H4 (cell line): ENCODE measurements around the gene LRFN3. TPM values are rescaled to one million over a fixed set of nuclear protein-coding genes. Genes with fewer than 3 reads are reported as not detected.
"Not testable (repeated sequence)": the region's sequence is repeated elsewhere in the genome, so short reads cannot be mapped to it uniquely, and the experiment has no call there.

Source experiments
- DNase-seq: peaks from one replicate; pipeline ENCODE4 v3.0.0-alpha.2; 2015; ENCODE audit warnings: low spot score
- total RNA-seq: library from RNA; depleted of rRNA; stranded (reverse); fragments of >200 nt; shearing (Covaris generic); gene quantifications from 2 replicates; pipeline ENCODE4 v1.2.3, GENCODE V29; 2014

The LRFN3 gene
- total RNA-seq, 1 experiment from 2014 or later = 5.6 TPM

GRCh38 chr19:35938282-35939224, 2.4 kb downstream of the LRFN3 start:
- DNase-seq = no peak

DNA sequence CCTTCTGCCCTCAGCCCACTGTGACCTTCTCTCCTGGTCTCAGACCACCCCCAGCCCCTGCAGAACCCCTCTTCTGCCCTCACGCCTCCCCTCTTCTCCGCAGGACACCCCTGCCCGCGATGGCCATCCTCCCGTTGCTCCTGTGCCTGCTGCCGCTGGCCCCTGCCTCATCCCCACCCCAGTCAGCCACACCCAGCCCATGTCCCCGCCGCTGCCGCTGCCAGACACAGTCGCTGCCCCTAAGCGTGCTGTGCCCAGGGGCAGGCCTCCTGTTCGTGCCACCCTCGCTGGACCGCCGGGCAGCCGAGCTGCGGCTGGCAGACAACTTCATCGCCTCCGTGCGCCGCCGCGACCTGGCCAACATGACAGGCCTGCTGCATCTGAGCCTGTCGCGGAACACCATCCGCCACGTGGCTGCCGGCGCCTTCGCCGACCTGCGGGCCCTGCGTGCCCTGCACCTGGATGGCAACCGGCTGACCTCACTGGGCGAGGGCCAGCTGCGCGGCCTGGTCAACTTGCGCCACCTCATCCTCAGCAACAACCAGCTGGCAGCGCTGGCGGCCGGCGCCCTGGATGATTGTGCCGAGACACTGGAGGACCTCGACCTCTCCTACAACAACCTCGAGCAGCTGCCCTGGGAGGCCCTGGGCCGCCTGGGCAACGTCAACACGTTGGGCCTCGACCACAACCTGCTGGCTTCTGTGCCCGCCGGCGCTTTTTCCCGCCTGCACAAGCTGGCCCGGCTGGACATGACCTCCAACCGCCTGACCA, 3.3 kb downstream of the LRFN3 start:
- DNase-seq = no peak

DNA sequence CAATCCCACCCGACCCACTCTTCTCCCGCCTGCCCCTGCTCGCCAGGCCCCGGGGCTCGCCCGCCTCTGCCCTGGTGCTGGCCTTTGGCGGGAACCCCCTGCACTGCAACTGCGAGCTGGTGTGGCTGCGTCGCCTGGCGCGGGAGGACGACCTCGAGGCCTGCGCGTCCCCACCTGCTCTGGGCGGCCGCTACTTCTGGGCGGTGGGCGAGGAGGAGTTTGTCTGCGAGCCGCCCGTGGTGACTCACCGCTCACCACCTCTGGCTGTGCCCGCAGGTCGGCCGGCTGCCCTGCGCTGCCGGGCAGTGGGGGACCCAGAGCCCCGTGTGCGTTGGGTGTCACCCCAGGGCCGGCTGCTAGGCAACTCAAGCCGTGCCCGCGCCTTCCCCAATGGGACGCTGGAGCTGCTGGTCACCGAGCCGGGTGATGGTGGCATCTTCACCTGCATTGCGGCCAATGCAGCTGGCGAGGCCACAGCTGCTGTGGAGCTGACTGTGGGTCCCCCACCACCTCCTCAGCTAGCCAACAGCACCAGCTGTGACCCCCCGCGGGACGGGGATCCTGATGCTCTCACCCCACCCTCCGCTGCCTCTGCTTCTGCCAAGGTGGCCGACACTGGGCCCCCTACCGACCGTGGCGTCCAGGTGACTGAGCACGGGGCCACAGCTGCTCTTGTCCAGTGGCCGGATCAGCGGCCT, 4.1 kb downstream of the LRFN3 start:
- DNase-seq = no peak

GRCh38 chr19:35940839-35941238, 4.7 kb downstream of the LRFN3 start:
- DNase-seq = no peak

- no peak for DNase-seq
Measured at GRCh38 chr19:35942235-35942634, 6.1 kb downstream of the LRFN3 start.

DNA sequence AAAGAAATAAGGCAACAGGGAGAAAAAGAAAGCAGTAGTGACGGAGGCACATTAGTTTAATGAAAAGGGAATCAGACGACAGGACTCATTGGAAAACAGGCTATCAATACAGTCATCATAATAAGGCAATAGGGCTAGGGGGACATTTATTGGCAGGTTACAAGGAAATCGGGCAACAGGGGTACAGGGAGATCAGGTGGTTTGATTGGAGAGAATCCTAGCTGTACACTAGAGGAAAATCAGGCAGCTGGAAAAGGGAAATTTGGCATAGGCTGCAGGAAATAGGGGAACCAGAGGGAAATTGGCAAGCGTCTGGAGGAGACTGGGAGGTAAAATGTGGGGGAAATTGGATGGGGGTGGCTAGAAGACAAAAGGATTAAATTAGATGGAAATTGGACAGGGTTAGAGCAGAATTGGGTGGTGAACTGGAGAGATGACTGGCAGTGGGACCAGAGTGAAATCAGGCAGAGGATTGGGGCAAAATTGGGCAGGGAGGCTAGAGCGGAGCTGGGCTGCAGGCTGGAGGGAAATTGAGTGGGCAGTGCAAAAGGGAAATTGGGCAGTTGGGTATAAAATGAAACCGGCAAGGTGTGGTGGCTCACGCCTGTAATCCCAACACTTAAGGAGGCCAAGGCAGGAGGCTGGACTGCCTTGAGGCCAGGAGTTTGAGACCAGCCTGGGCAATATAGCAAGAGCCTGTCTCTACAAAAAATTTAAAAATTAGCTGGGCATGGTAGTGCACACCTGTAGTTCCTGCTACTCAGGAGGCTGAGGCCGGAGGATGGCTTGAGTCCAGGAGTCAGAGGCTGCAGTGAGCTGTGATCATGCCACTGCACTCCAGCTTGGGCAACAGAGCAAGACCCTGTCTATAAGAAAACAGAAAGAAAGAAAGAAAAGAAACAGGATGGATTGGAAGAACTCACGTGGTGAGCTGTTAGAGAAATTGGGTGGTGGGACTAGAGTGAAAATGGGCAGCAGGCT, 7.4 kb downstream of the LRFN3 start:
- no peak for DNase-seq

DNA sequence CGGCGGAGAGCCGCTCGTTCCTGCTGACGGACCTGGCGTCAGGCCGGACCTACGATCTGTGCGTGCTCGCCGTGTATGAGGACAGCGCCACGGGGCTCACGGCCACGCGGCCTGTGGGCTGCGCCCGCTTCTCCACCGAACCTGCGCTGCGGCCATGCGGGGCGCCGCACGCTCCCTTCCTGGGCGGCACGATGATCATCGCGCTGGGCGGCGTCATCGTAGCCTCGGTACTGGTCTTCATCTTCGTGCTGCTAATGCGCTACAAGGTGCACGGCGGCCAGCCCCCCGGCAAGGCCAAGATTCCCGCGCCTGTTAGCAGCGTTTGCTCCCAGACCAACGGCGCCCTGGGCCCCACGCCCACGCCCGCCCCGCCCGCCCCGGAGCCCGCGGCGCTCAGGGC, 8.4 kb downstream of the LRFN3 start:
- DNase-seq = no peak

- no peak for DNase-seq
Measured at GRCh38 chr19:35945121-35945790, 9.1 kb downstream of the LRFN3 start.

DNA sequence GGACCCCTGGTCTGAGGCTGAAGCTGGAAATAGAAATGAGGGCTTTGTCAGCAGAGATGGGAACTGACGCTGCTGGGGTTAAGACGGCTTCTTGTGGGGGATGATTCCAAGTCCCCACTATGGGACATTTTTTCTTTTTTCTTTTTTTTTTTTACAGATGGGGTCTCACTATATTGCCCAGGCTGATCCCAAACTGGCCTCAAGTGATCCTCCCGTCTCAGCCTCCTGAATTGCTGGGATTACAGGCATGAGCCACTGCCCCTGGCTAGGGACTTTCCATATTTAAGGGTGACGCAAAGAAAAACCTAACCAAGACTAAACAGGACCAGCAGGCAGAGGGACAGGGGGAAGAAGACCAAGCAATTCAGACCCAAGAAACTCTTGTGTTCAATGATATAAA, 10.0 kb downstream of the LRFN3 start:
- DNase-seq = no peak

- DNase-seq = no peak
Measured at GRCh38 chr19:35949131-35949530, 13.0 kb downstream of the LRFN3 start.

DNA sequence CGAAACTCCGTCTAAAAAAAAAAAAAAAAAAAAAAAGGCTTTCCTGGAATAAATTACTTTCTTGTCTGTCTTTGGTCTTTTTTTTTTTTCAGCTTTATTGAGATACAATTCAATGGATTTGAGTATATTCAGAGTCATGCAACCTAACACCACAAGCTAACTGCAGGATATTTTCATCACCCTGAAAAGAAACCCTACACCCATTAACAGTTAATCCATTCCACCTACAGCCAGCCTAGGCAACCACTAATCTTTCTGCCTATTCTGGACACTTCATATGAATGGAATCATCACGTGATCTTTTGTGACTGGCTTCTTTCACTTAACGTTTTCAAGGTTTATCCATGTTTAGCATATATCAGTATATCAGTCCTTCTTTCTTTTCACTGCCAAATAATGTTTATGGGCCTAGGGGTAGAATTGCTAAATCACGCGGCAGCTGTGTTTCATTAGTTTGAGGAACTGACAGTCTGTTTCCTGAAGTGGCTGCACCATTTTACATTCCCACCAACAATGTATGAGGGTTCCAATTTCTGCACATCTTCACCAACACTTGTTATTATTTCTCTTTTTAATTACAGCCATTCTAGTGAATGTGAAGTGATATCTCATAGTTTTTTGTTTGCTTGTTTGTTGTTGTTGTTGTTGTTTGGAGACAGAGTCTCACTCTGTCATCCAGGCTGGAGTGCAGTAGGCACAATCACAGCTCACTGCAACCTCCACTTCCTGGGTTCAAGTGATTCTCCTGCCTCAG, 19.9 kb downstream of the LRFN3 start:
- no peak for DNase-seq

DNA sequence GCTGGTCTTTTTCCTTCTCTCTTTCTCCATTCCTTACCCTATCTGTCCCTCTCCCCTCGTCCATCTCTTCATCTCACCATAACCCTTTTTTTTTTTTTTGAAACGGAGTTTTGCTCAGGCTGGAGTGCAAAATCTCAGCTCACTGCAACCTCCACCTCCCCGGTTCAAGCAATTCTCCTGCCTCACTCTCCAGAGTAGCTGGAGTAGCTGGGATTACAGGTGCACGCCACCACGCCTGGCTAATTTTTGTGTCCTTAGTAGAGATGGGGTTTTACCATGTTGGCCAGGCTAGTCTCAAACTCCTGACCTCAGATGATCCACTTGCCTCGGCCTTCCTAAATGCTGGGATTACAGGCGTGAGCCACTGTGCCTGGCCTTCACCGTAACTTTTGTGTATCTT, 21.2 kb downstream of the LRFN3 start:
- DNase-seq = not testable (repeated sequence)

- DNase-seq = no peak
Measured at GRCh38 chr19:35958660-35959039, 22.5 kb downstream of the LRFN3 start.

DNA sequence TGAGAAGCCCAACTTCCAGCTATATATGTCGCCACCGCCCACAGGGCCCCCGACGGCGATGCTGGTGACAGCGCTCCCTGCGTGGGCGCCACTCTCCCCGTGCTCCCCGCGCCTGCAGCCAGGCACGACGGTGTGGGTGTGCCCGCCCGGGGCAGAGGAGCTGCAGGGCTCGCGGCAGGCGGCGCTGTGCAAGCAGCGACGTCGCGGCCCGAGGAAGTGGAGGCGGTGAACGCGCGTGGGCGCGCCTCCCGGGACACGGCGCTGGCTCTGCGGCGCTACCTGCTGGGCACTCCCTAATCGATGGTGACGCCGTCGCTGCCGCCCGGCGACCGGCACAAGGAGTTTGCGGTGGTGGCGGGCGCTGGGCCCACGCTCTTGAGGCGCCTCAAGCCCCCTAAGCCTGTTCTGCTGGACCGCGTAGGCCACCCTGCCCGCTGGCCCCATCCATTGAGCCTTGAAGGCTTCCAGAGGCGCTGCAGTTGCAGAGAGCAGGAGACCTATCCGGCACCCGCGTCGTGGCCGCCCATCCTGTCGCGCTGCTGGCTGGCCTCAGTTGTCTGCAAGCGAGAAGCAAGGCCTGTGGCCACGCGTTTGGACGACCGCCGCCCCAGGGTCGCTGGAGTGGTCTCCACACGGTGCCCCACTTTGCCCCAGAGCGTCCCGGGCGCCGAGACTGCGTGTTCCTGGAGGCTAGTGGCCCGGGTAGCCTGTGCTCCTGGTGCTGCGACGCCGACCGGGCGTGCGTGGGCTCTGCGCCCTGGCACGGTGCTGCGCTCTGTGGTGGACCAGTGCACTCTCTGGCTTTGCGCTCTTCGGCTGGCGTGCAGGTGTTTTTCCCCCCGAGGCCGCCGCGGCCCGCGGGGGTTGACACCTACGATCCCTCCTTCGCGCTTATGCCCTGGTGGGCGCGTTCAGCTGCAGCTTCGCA, 23.1 kb downstream of the LRFN3 start:
- DNase-seq = no peak

- no peak for DNase-seq
Measured at GRCh38 chr19:35959968-35960320, 23.8 kb downstream of the LRFN3 start.

GRCh38 chr19:35960432-35960972, 24.3 kb downstream of the LRFN3 start:
- DNase-seq = no peak

DNA sequence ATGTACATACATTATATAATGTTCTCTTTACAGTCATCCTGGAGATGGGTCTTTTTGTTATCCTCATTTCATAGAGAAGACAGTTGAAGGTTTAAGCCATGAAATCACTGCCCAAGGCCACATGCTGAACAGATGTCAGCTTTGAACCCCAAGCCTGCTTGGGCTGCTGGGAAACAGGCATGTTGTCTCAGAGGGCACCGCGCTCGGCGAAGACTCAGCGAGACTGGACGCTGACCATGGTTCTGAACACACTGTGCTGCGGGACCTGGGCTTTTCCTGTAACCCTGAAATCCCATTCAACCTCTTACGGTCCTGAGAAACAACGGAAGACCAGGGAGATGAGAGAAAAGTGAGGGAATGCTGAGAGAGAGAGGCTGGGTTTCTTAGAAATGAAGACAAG, 27.3 kb downstream of the LRFN3 start:
- no peak for DNase-seq

DNA sequence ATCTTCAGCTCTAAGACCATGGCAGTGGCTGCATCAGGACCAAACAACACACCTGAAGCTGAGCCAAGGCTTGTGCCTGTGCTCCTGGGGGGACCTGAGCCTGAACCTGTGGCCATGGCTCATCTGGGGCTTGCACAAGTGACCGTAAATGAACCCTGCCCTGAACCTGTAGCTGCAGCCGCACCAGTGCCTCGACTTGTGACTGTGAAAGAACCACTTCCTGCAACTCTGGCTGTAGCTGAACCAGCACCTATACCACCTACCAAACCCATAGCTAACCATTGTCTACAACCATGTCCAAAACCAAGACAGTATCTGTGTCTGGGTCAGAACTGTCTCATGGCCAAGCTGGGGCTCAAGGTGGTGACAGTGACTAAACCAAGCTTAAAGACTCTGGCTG, 30.6 kb downstream of the LRFN3 start:
- no peak for DNase-seq

- DNase-seq = no peak
Measured at GRCh38 chr19:35973487-35973886, 37.3 kb downstream of the LRFN3 start.
